Measurements from ENCODE around the gene SLC25A53.
"Not testable (repeated sequence)": the region's sequence is repeated elsewhere in the genome, so short reads cannot be mapped to it uniquely, and the experiment has no call there.

Gene SLC25A53

GRCh38 chrX:104075778-104076445, 80.9 kb downstream of the SLC25A53 start, which contains the start of gene TMSB15C:
Gene TMSB15C (minus strand): TSS chrX:104076236.
- DNase-seq (ENCODE audit: low read depth): not testable (repeated sequence)

DNA sequence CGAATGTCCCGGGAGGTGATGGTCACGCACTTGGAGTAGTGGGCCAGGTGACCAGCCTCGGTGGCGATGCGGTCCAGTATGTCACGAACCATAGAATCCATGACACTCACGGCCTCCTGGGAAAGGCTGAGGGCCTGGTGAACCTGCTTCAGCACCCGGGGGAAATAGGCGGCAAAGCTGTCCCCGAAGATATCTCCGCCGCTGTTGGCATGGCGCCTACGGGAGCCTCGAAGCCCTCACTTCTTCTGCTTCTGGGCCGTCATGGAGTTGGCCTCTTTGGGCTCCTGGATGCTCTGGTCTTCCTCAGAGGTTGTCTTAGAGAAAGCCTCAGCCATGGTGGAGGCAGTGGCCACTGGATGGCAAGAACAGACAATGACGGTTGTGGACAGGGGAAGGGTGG, 94.2 kb downstream of the SLC25A53 start:
- not testable (repeated sequence) for DNase-seq (ENCODE audit: low read depth)

DNA sequence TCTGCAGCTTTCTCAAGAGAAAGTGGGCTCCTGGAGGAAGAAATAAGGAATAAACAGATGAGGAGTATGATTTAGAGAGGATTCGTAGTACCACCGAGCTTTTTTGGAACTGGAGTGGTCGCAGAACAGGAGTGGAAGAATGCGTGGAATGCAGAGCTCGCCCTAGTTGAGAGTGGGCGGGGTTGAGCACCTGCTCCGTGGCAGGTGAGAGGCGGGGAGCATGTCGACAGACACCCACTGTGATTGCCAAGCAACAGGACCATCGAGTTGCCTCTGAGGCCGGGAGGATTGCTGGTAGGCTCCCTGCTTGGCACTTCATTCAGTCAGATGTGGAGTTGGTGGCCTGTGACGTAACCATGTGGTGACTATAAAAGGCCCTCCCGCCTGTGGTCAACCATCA, 101.9 kb downstream of the SLC25A53 start:
- not testable (repeated sequence) for DNase-seq (ENCODE audit: low read depth)
